IMR-90 (cell line): ENCODE data around the gene PAQR9. TPM values are rescaled to one million over a fixed set of nuclear protein-coding genes. Genes with fewer than 3 reads are reported as not detected.

Experiments
- ATAC-seq: fragments of 200-7000 bp; cut with Tn5 transposase; 2 replicates; pipeline ENCODE4 v1.9.1; 2020; ENCODE audit warnings: low read depth, mild to moderate bottlenecking, moderate library complexity
- BruUV-seq: library from RNA; stranded (reverse); fragments of 400-500 nt; replicated peaks from 2 replicates; lab custom pipeline; 2021; lab: Mats Ljungman, UMichigan
- CTCF ChIA-PET: fragments of 300-600 bp; formaldehyde crosslinking; extraction: SDS; loops from one replicate; lab custom pipeline; 2021; ENCODE audit warnings: antibody characterized with exemption; lab: Yijun Ruan, JAX
- POLR2A ChIA-PET: fragments of 300-600 bp; sonication (Branson Sonifier 250); formaldehyde crosslinking; loops from one replicate; lab custom pipeline; 2022; ENCODE audit warnings: antibody characterized with exemption; ENCODE audit not compliant: unreplicated experiment; lab: Charles Lee
- DNase-seq: peaks from one replicate; pipeline ENCODE4 v3.0.0; 2013
- H2AFZ ChIP-seq: replicated peaks from 2 replicates; pipeline ENCODE3; 2013; ENCODE audit warnings: low read length, mild to moderate bottlenecking; ENCODE audit not compliant: poor library complexity
- H2AK5ac ChIP-seq: 2 replicates; pipeline ENCODE4 v1.6.1; 2013; ENCODE audit warnings: low read depth, low read length, inconsistent platforms
- H2AK9ac ChIP-seq: replicated peaks from 2 replicates; pipeline ENCODE3; 2013; ENCODE audit warnings: mild to moderate bottlenecking, low read depth, low read length, moderate library complexity; ENCODE audit not compliant: poor library complexity
- H2BK120ac ChIP-seq: 2 replicates; pipeline ENCODE4 v1.6.1; 2013; ENCODE audit warnings: low read depth, low read length, inconsistent platforms
- H2BK15ac ChIP-seq: 3 replicates; pipeline ENCODE4 v1.6.1; 2013; ENCODE audit warnings: low read depth, low read length, inconsistent platforms
- H2BK20ac ChIP-seq: 2 replicates; pipeline ENCODE4 v1.6.1; 2013; ENCODE audit warnings: low read depth, mild to moderate bottlenecking, inconsistent platforms, low read length, moderate library complexity
- H2BK5ac ChIP-seq: 2 replicates; pipeline ENCODE4 v1.6.1; 2013; ENCODE audit warnings: mild to moderate bottlenecking, low read depth, low read length, inconsistent platforms; ENCODE audit not compliant: poor library complexity, severe bottlenecking
- H3K14ac ChIP-seq: replicated peaks from 2 replicates; pipeline ENCODE4 v1.6.1; 2013; ENCODE audit warnings: low read depth, low read length, inconsistent platforms
- H3K18ac ChIP-seq: 2 replicates; pipeline ENCODE4 v1.6.1; 2013; ENCODE audit warnings: low read depth, low read length, control low read depth
- H3K23ac ChIP-seq: 2 replicates; pipeline ENCODE4 v1.6.1; 2013; ENCODE audit warnings: low read depth, low read length, inconsistent platforms
- H3K27ac ChIP-seq: 2 replicates; pipeline ENCODE4 v1.5.1; 2013; ENCODE audit warnings: mild to moderate bottlenecking, control low read depth, low read length; ENCODE audit not compliant: insufficient read depth
- H3K27me3 ChIP-seq: 2 replicates; pipeline ENCODE4 v1.6.1; 2013; ENCODE audit warnings: low read length; ENCODE audit not compliant: control insufficient read depth, insufficient read depth
- H3K36me3 ChIP-seq: 2 replicates; pipeline ENCODE4 v1.6.1; 2013; ENCODE audit warnings: low read length, mixed read lengths; ENCODE audit not compliant: control insufficient read depth, insufficient read depth
- H3K4ac ChIP-seq: 2 replicates; pipeline ENCODE4 v1.6.1; 2013; ENCODE audit warnings: low read depth, low read length, inconsistent platforms
- H3K4me1 ChIP-seq: 2 replicates; pipeline ENCODE4 v1.6.1; 2013; ENCODE audit warnings: low read length, mixed read lengths; ENCODE audit not compliant: control insufficient read depth, insufficient read depth
- H3K4me2 ChIP-seq: 2 replicates; pipeline ENCODE4 v1.6.1; 2013; ENCODE audit warnings: low read depth, mild to moderate bottlenecking, control low read depth, low read length, moderate library complexity
- H3K4me3 ChIP-seq: 2 replicates; pipeline ENCODE4 v1.5.1; 2013; ENCODE audit warnings: low read depth, mild to moderate bottlenecking, control low read depth, low read length, moderate library complexity; ENCODE audit not compliant: insufficient read depth
- H3K56ac ChIP-seq: 2 replicates; pipeline ENCODE4 v1.6.1; 2013; ENCODE audit warnings: low read length, inconsistent platforms; ENCODE audit not compliant: insufficient read depth; ENCODE audit errors: extremely low read depth
- H3K79me1 ChIP-seq, 2 experiments: 2 replicates each; pipeline ENCODE4 v1.6.1; 2013; ENCODE audit warnings: low read length in 2 of 2, inconsistent platforms in 1 of 2, low read depth in 1 of 2
- H3K9ac ChIP-seq: 2 replicates; pipeline ENCODE4 v1.6.1; 2013; ENCODE audit warnings: low read depth, low read length, control low read depth
- H3K9me1 ChIP-seq: 2 replicates; pipeline ENCODE4 v1.6.1; 2013; ENCODE audit warnings: low read length, inconsistent platforms; ENCODE audit not compliant: insufficient read depth
- H3K9me3 ChIP-seq: 2 replicates; pipeline ENCODE4 v1.6.1; 2013; ENCODE audit warnings: low read length; ENCODE audit not compliant: control insufficient read depth, insufficient read depth
- H4K20me1 ChIP-seq: 2 replicates; pipeline ENCODE4 v1.6.1; 2013; ENCODE audit warnings: low read length, inconsistent platforms; ENCODE audit not compliant: insufficient read depth
- H4K5ac ChIP-seq: 2 replicates; pipeline ENCODE4 v1.6.1; 2013; ENCODE audit warnings: mild to moderate bottlenecking, low read depth, low read length, control low read depth
- H4K8ac ChIP-seq, 2 experiments: 2 replicates each; pipeline ENCODE4 v1.6.1; 2013; ENCODE audit warnings: low read depth in 2 of 2, low read length in 2 of 2, control low read depth in 1 of 2, inconsistent platforms in 1 of 2
- H4K91ac ChIP-seq: 2 replicates; pipeline ENCODE4 v1.6.1; 2013; ENCODE audit warnings: low read depth, low read length, inconsistent platforms; ENCODE audit not compliant: insufficient read depth
- BHLHE40 ChIP-seq: fragments of 150-350 bp; IDR thresholded peaks from 2 replicates; pipeline ENCODE4 v1.6.1; 2016; ENCODE audit warnings: mild to moderate bottlenecking, low read depth, low read length
- CEBPB ChIP-seq: IDR thresholded peaks from 2 replicates; pipeline ENCODE4 v1.6.1; 2012; ENCODE audit warnings: low read depth, low read length, improper control_type of control experiment
- CHD1 ChIP-seq: IDR thresholded peaks from 2 replicates; pipeline ENCODE4 v1.6.1; 2012; ENCODE audit warnings: low read depth, low read length, improper control_type of control experiment
- FOS ChIP-seq: fragments of 150-350 bp; IDR thresholded peaks from 2 replicates; pipeline ENCODE4 v1.6.1; 2016; ENCODE audit warnings: low read depth, low read length
- MAFK ChIP-seq: IDR thresholded peaks from 2 replicates; pipeline ENCODE4 v1.6.1; 2012; ENCODE audit warnings: low read depth, low read length, improper control_type of control experiment
- MAZ ChIP-seq: IDR thresholded peaks from 2 replicates; pipeline ENCODE4 v1.6.1; 2012; ENCODE audit warnings: low read depth, mild to moderate bottlenecking, low read length, improper control_type of control experiment, moderate library complexity, borderline replicate concordance
- MXI1 ChIP-seq: IDR thresholded peaks from 2 replicates; pipeline ENCODE4 v1.6.1; 2012; ENCODE audit warnings: low read depth, mild to moderate bottlenecking, low read length, moderate library complexity, borderline replicate concordance
- NFE2L2 ChIP-seq: fragments of 150-350 bp; IDR thresholded peaks from 2 replicates; pipeline ENCODE4 v1.6.1; 2016; ENCODE audit warnings: low read depth, mild to moderate bottlenecking, low read length
- POLR2A ChIP-seq: IDR thresholded peaks from 2 replicates; pipeline ENCODE4 v1.6.1; 2012; ENCODE audit warnings: mild to moderate bottlenecking, low read depth, low read length
- RAD21 ChIP-seq: IDR thresholded peaks from 2 replicates; pipeline ENCODE4 v1.6.1; 2012; ENCODE audit warnings: low read length, improper control_type of control experiment
- RCOR1 ChIP-seq: IDR thresholded peaks from 2 replicates; pipeline ENCODE4 v1.6.1; 2012; ENCODE audit warnings: mild to moderate bottlenecking, low read length, improper control_type of control experiment; ENCODE audit not compliant: insufficient replicate concordance
- RFX5 ChIP-seq: IDR thresholded peaks from 2 replicates; pipeline ENCODE4 v1.8.0; 2012; ENCODE audit warnings: low read depth, mild to moderate bottlenecking, low read length, moderate library complexity
- WGBS, 2 experiments: methylation state at CpG; one replicate each; pipeline versions ENCODE4 v1.1.5 to v1.1.7; 2013; ENCODE audit warnings: missing lambda C conversion rate in 2 of 2; ENCODE audit not compliant: insufficient read length in 1 of 2; ENCODE audit errors: extremely low coverage in 2 of 2; 5-methylcytosine and 5-hydroxymethylcytosine counted together
- dilution Hi-C: fragments of 300-500 bp; cut with HindIII; formaldehyde crosslinking; loops from one replicate; pipeline ENCODE4 v1.14.3; 2018; ENCODE audit warnings: low sequenced_read_pairs; ENCODE audit not compliant: unreplicated experiment
- in situ Hi-C: fragments of 300-500 bp; cut with MboI; formaldehyde crosslinking; loops from 3 replicates; pipeline ENCODE4 v1.14.3; 2019; ENCODE audit warnings: low sequenced_read_pairs, inconsistent platforms, mixed read lengths
- intact Hi-C: fragments of 100-400 bp; cut with micrococcal nuclease; formaldehyde crosslinking; loops from 2 replicates; pipeline ENCODE4 v1.10.0; 2022
- polyA plus RNA-seq, 3 experiments: library from polyadenylated mRNA; depleted of rRNA; stranded (reverse); fragments of >200 nt; gene quantifications; 2 replicates each; pipeline ENCODE4 v1.2.3, GENCODE V29; 2012; ENCODE audit warnings: low replicate concordance in 1 of 3
- total RNA-seq: library from RNA; depleted of rRNA; stranded (reverse); fragments of >200 nt; gene quantifications from 2 replicates; pipeline ENCODE4 v1.2.3, GENCODE V29; 2012
- TF ChIP-seq, protein P1 (sequence below): conservative IDR thresholded peaks from 2 replicates; pipeline ENCODE4 v1.5.1; 2012; ENCODE audit warnings: mild to moderate bottlenecking, low read depth, low read length, improper control_type of control experiment
- TF ChIP-seq, protein P2 (sequence below): fragments of 150-350 bp; IDR thresholded peaks from 2 replicates; pipeline ENCODE4 v1.6.1; 2016; ENCODE audit warnings: low read depth, mild to moderate bottlenecking, low read length, moderate library complexity, borderline replicate concordance
- TF ChIP-seq, protein P3 (sequence below): fragments of 150-350 bp; IDR thresholded peaks from 2 replicates; pipeline ENCODE4 v1.6.1; 2017; ENCODE audit warnings: mild to moderate bottlenecking, antibody characterized with exemption, low read length, low read depth

The PAQR9 gene
- total and polyA plus RNA-seq, 2 of the 4 experiments (the other 2 are of a cell fraction) = 0.05 TPM; not detected in 1

DNA sequence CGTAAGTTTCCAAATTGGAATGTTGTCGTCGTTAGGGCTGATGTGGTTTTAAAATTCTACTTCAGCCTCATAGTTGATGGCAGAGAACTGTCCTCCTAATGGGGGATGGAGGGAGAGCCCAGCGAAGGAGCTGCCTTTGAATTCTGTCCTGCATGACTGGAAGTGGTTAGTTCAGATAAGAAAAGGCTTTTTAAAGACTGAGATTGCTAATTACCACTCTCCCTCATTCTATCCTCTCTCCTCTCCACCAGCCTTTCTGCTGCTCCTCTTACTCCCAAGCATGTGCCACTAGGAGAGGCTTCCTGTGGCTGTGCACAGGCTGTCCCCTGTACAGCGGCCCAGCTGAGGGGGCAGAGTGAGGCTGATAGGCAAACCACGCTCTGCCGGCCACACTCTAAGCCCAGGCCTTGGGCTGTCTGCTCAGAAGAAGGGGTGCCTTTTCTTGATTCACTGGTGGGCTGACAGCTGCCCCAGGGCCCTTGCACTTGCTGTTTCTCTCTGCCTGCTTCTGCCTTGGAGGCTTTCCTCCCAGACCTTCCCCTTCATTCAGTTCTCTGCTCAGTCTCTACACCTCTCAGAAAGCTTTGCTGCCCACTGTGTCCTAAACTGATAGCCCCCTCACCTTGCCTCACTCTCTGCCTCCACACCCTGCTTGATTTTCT lies 8.7 kb upstream of the PAQR9 start:
- TF ChIP-seq, protein P1, sequence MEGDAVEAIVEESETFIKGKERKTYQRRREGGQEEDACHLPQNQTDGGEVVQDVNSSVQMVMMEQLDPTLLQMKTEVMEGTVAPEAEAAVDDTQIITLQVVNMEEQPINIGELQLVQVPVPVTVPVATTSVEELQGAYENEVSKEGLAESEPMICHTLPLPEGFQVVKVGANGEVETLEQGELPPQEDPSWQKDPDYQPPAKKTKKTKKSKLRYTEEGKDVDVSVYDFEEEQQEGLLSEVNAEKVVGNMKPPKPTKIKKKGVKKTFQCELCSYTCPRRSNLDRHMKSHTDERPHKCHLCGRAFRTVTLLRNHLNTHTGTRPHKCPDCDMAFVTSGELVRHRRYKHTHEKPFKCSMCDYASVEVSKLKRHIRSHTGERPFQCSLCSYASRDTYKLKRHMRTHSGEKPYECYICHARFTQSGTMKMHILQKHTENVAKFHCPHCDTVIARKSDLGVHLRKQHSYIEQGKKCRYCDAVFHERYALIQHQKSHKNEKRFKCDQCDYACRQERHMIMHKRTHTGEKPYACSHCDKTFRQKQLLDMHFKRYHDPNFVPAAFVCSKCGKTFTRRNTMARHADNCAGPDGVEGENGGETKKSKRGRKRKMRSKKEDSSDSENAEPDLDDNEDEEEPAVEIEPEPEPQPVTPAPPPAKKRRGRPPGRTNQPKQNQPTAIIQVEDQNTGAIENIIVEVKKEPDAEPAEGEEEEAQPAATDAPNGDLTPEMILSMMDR = no peak
- TF ChIP-seq BHLHE40 (no peak), CHD1 (no peak), MAZ (no peak), FOS (no peak), NFE2L2 (no peak), MXI1 (no peak), RCOR1 (no peak), RAD21 (no peak), POLR2A (no peak), RFX5 (no peak), CEBPB (no peak), MAFK (no peak)
- TF ChIP-seq, protein P2, sequence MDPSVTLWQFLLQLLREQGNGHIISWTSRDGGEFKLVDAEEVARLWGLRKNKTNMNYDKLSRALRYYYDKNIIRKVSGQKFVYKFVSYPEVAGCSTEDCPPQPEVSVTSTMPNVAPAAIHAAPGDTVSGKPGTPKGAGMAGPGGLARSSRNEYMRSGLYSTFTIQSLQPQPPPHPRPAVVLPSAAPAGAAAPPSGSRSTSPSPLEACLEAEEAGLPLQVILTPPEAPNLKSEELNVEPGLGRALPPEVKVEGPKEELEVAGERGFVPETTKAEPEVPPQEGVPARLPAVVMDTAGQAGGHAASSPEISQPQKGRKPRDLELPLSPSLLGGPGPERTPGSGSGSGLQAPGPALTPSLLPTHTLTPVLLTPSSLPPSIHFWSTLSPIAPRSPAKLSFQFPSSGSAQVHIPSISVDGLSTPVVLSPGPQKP = no peak
- TF ChIP-seq, protein P3, sequence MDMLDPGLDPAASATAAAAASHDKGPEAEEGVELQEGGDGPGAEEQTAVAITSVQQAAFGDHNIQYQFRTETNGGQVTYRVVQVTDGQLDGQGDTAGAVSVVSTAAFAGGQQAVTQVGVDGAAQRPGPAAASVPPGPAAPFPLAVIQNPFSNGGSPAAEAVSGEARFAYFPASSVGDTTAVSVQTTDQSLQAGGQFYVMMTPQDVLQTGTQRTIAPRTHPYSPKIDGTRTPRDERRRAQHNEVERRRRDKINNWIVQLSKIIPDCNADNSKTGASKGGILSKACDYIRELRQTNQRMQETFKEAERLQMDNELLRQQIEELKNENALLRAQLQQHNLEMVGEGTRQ = no peak
- no peak overlapping the region for H3K23ac ChIP-seq
- dilution Hi-C loops (no loop called here), intact Hi-C loops (loop anchor here (5.0 kb wide), 1 partner anchor 245 kb away; no protein-coding TSS in a partner anchor), in situ Hi-C loops (no loop called here)
- no peak overlapping the region for H3K56ac ChIP-seq
- H2AK5ac ChIP-seq = no peak overlapping the region
- H3K79me1 ChIP-seq = no peaks in the 10 kb centered on the region
- no peak overlapping the region for H2BK15ac ChIP-seq
- no peak overlapping the region for H3K27ac ChIP-seq
- ATAC-seq (no peak), DNase-seq (no peak)
- H3K4me1 ChIP-seq = no peaks in the 10 kb centered on the region
- H4K8ac ChIP-seq = no peak overlapping the region
- H2BK120ac ChIP-seq = no peak overlapping the region
- H2BK20ac ChIP-seq = no peak overlapping the region
- no peaks in the 10 kb centered on the region for H4K20me1 ChIP-seq
- ChIA-PET CTCF (no interaction called here), POLR2A (no interaction called here)
- H3K18ac ChIP-seq = no peak overlapping the region
- H3K9me1 ChIP-seq = no peaks in the 10 kb centered on the region
- no peak overlapping the region for H3K4ac ChIP-seq
- no peaks in the 10 kb centered on the region for H3K36me3 ChIP-seq
- no peak overlapping the region for H2AK9ac ChIP-seq
- no peak overlapping the region for H3K9ac ChIP-seq
- WGBS, 2 experiments = no CpG with 5 or more reads among the region's 7 CpGs
- no peak overlapping the region for H3K4me2 ChIP-seq
- no peak overlapping the region for H4K5ac ChIP-seq
- BruUV-seq = no TSS peak
- H3K14ac ChIP-seq = no peak overlapping the region
- H2AFZ ChIP-seq = no peak overlapping the region
- no peak overlapping the region for H4K91ac ChIP-seq
- H2BK5ac ChIP-seq = no peak overlapping the region
- H3K4me3 ChIP-seq = no peak overlapping the region
- peaks cover 23% of the 10 kb centered on the region for H3K27me3 ChIP-seq
- no peaks in the 10 kb centered on the region for H3K9me3 ChIP-seq
